NCI-H226 (cell line): ENCODE measurements around the gene CASP5.
"Not testable (repeated sequence)": the region's sequence is repeated elsewhere in the genome, so short reads cannot be mapped to it uniquely, and the experiment has no call there.

Experiments used
- DNase-seq: peaks from one replicate; pipeline ENCODE4 v3.0.0-alpha.2; 2015

CASP5 gene

DNA sequence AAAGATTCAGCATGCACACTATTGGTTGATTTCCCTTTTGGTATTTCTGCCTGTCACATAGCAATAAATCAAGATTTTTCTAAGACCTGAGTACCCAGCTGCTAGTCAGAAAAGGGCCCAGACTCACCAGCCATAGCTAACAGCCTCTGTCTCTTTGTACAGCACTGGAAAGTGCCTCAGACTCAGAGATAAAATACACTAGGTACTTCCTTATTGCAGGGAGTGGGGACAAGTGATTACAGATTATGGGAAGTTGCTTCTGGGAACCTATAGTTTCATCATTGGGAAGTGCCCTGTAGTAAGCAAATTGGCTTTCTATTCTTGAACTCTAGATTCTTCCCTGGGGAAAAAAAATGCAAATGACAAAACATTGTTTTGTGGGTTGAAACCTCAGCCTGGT lies at the start of gene CASP5:
TSS of gene CASP5 (minus strand) at position 166 of the 400 bp plus-strand sequence. CDS start at position 134, 32 bp downstream.
- DNase-seq, result no peak

DNA sequence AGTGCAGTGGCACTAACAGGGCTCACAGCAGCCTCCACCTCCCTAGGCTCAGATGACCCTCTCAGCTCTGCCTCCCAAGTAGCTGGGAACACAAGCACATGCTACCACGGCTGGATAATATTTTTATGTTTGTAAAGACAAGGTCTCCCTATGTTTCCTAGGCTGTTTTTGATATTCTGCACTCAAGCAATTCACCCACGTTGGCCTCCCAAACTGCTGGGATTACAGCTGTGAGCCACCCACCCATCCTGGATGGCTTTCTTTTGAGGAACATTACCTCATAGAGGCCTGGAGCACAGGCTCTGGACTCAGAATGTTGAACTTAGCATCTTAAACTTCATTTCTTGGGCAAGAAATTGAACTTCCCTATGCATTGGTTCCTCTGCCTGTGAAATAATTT lies 49.1 kb upstream of the CASP5 start:
- not testable (repeated sequence) for DNase-seq

DNA sequence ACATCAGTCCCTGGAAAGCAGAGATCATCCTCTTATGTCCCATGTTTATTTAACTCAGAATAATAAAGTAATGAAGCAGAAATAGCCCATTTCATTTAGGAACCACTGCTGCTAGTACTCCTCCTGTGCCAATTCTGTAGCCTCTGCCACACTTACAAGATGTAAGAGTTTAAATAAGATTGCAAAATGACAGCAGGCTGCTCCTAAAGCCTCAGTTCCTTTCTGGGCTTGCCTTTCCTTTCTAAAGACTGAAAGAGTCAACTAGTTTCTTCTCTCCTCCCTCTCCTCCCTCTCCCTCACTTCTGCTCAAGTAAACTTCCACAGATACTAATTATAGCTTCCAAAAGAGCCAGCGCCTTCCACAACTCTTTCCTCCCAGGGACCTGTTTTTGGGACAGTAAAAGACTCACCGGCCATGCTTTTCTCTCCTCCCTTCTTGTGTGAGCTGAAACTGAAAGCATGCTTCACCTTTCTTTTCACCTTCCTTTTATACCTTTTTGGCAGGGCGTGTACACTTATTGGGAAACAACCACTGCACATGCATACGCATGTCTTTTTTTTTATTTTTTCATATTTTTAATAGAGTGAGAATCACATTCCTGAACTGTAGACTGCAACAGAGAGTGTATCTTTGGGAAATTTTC lies 48.2 kb upstream of the CASP5 start:
- no peak for DNase-seq

DNA sequence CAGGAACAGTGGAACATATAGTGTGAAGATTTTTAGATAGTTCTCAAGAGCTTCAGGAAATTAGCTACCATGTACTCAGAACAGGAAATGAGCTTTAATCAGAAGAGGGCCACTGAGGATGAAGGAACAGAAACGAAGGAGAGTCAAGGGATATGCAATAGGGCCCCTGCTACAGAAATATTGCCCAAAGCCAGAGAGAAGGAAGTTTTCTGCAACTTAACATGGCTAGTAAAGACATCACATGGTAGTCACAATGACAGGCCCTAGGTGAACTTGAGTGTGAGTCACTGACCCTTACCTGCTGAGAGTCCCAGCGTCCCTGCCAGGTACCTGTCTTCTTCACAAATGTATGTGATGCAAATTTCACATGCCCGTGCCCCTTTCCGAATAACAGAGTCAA lies 47.3 kb upstream of the CASP5 start:
- no peak for DNase-seq

DNA sequence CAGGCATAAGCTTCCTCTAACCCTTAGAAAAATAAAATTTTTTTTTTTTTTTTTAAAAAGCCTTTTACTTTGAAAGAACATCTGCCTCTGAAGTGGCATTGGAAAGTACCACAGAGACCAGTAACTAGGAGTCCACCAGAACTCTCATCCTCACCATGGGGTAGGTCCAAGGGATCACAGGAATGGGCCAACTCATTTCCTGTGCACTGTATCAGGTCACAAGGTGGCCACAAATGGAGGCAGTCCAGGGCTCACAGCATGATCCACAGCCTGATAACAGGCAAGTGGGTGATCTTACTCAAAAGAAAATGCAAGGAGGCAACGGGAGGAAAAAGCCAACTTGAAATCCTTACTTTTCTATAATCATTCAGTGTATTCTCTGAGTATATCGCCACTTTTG lies 46.8 kb upstream of the CASP5 start:
- DNase-seq, result not testable (repeated sequence)

DNA sequence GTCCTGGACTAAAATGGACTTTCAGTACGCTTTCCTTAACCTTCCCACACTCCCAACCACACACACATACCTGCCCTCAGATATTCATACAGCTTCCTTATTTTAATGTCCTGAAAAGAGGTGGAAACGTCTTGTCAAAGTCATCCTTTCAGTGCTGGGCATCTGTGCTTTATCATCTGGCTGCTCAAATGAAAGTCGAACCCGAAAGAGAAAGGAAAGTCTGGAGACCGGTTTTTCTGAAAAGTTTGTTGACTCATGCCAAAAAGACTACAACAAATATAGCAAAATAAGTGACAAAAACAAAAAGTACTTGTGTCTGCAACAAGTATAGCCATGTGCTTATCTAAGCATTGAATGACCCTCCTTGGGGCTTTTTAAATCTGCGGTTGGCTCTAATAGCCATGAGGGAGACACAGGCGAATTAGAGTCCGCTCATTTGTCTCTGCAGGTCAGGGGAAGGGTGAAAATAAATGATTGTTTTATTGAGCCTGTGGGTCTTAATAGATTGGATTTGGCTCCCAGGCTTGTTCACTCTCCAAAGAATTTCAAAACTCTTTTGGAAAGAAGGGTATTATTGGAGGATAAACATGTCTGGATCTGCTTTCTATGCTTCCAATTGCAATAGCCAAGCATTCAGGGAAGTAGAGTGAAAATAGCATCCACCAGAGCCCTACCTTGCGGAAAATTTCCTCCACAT lies 40.4 kb upstream of the CASP5 start:
- not testable (repeated sequence) for DNase-seq

DNA sequence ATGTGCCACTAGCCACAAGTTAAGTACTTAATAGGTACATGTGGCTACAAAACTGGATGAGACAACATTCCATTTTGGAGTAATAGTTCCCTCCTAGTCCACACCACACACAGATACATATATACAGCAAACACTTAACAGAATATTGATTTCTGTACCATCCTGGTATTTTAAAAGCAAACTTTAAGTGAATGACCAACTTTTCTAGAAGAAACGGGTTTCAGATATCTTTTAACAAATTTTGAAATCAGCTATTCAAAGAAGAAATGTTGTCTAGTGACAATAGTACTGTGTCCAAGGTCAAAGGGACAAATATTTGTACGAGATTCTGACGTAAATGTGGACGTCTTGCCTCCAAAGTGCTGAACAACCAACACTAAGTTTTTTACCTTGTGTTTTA lies 34.5 kb upstream of the CASP5 start:
- no peak for DNase-seq

DNA sequence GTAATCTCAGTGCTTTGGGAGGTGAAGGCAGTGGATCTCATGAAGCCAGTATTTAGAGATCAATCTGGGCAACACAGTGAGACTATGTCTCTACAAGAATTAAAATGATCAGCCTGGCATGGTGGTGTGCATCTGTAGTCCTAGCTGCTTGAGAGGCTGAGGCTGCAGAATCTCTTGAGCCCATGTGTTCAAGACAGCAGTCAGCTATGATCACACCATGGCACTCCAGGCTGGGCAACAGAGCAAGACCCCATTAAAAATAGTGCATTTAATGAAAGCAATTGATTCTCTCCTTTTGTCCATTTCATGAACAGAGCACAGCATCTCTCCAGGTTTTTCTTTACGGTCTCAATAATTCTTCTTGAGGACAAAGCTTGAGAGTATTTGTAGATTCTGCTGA lies 33.5 kb upstream of the CASP5 start:
- DNase-seq, result no peak

DNA sequence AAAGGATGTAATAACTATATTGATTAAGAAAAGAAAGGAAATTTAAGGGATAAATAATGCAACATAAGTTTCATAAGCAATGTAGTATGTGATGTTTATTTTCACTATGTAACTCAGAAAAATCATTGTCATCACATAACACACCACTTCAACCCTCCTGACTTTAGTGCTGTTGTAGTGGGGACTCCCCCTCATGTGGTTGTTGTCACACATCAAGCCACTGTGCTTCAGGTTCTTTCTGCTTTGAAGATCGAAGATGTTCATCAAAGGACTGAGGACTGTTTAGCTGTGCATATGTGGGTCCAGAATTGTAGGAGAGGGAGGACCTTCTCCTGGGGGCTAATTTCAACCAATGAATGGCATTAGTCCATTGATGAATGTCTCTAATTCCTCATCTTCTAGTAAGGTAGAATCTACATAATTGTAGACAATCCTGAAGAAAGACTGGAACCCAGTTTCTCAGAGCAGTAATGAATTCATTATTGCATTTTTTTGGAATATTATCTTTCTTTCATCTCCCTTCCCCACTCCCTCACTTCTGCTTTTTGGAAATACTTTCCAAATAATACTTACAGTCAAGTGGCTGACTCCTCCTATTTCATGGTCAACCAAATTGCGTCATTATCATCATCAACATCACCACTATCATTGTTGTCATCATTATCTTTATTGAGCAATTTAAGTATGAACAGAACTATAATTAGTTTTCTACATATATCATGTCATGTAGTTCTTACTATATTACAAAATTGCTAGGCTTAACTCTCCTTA lies 31.9 kb upstream of the CASP5 start:
- no peak for DNase-seq

DNA sequence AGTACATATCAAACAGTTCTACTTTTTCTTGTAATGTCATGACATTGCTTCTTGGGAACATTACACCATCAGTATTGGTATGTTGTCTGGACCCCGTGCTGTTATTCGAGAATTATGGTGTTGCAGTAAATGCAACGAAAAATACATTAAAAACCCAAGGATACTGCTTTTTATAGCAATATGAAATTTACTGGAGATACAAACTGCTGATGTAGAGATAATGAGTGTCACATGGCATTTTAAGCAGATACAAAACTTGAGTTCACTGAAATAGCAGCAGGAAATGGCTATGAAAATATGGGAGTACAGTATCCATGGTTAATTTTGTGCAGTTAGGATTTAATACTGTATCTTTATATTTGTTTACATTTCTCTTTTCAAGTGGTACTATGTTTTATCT lies 29.5 kb upstream of the CASP5 start:
- DNase-seq, result no peak

DNA sequence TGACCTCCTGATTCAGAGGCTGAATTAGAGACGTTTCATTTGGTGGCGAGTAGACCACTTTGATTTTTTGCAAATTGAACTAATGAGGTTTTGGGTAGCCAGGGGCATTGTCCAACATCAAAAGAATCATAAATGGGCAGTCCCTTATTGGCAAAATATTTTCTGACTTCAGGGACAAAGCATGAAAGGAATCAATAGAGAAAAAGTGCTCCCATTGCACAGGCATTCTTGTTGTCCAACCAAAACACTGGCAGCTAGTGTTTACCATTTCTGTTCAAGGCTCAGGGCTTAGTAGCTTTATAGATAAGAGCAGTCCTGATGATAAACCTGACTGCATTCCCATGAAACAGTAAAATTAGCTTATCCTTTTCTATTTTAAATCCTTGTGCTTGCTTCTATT lies 28.6 kb upstream of the CASP5 start:
- DNase-seq, result no peak

DNA sequence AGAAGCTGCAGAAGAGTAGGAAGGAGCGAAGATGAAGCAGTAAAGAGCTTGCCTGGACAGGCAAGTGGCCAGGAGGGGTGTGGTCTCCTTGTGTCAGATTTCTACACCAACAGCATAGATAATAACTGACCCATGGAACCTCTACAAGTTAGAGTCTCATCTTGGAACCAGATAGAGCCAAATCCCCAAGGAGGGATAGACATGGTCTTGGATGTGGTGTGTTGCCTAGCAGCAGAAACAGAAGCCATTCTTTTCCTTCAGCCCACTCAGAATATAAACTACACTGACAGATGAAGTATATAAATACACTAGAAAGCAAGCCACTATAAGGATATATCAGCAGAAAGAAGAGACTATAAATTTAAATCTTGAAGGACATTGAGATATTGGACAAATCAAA lies 26.5 kb upstream of the CASP5 start:
- DNase-seq, result no peak

DNA sequence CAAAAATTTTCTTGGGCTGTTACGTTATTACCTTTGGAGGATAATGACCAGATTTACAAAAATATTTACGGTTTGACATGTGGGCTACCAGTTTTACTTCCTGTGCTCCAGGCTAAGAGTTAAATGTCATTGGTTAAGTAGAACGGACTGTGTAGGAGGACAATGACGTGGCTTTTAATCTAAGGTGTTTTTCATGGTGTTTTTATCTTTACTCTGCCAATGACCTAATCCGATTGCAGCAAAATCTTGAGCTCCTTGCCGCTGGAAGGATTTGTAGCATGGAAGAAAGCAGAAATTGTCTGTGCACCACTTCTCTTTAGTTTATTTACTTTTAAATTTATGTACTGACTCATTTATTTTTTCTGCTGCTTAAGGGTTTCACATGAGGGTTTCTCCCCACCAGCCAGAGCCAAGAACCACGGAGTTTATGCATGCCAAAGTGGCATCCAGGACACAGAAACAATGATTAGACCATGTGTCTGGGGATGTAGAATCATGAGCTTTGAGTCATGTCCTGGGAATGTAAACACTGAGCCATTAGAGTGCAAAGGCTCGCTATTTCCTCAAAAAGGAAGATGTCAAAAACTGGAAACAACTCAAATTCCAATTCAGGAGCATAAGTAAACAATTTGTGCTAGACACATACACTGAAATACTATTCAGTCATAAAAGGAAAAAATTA lies 24.1 kb upstream of the CASP5 start:
- DNase-seq, result peak; percentile 93

DNA sequence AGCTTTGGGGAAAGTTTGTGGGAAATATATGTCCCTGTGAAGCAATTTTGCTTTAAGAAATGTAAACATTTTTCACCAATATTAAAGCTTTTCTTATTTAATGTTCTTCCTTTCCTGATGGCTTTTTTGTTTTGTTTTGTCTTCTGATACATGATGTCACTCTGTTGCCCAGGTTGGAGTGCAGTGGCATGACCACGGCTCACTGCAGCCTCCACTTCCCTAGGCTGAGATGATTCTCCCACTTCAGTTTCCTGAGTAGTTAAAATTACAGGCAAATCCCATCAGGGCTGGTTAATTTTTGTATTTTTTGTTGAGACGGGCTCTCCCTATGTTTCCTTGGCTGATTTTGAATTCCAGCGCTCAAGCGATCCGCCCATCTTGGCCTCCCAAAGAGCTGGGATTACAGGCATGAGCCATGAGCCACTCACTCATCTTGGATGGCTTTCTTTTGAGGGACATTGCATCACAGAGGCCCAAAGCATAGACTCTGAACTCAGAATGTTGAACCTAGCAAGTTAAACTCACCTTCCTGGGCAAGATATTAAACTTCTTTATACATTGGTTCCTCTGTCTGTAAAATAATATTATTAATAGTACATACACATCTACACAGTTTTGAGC lies 22.8 kb upstream of the CASP5 start:
- no peak for DNase-seq

DNA sequence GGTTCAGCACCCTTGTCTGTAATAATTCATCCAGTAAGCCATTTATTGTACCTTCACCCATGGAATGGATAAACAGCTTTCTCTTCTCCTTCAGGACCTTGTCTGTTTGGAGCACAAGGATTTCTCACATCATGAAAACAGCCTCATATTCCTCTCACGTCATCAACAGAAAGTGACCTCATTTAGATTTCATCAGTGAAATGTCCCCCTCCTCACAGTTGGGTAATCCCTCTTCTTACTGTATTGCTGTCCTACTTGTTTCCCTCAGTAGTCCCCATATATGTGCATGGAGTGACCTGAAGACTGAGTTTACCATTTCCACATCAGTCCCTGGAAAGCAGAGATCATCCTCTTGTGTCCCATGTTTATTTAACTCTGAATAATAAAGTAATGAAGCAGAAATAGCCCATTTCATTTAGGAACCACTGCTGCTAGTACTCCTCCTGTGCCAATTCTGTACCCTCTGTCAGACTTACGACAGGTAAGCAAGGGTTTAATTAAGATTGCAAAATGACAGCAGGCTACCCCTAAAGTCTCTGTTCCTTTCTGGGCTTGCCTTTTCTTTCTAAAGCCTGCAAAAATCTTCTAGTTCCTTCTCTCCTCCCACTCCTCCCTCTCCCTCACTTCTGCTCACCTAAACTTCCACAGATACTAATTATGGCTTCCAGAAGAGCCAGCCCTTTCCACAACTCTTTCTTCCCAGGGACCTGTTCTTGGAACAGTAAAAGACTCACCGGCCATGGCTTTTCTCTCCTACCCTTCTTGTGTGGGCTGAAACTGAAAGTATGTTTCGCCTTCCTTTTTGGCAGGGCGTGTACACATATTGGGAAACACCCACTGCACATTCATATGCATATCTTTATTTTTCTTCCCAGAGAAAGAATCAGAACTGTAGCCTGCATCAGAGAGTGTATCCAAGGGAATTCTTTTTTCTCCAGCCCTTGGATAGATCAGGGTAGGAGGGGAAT lies 21.9 kb upstream of the CASP5 start, which contains the start of gene CARD16:
TSS of gene CARD16 (minus strand) at position 779 of the 968 bp plus-strand sequence. CDS start at position 741, 38 bp downstream.
- DNase-seq, result peak; percentile 67

DNA sequence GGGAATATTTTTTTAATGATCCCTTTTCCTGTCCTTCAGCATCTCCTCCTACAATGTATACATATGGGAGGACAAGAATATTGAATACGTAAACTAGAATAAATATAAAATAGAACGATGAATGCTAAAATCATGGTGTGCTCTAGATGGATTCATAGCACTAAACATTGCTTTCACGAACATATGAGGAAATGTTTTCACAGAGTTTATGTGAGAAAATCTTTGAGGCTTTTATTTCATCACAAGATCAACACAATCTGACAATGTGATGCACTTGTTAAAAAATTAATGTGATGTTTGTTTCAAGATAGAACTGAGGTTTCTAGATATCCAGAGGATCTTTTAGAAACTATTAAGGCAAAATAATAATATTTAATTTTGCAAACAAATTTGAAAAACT lies 19.2 kb upstream of the CASP5 start:
- DNase-seq, result no peak

DNA sequence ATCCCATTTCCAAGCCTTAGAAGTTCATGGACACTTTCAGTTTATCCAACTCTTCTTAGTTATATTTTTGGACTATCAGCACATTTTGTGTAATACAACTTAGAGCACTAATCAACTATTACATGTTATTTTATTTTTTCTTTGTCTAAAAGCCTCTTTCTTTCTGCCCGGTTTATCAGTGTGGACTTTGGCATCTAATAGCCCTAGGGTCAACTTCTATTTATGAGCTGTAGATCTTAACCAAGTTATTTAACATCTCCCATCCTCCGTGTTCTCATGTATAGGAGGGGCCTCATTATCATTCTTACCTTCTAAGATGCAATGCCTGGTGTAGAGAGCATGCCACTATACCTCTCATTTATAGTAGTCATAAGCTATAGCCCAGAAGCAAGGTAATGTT lies 17.7 kb upstream of the CASP5 start:
- DNase-seq, result no peak

DNA sequence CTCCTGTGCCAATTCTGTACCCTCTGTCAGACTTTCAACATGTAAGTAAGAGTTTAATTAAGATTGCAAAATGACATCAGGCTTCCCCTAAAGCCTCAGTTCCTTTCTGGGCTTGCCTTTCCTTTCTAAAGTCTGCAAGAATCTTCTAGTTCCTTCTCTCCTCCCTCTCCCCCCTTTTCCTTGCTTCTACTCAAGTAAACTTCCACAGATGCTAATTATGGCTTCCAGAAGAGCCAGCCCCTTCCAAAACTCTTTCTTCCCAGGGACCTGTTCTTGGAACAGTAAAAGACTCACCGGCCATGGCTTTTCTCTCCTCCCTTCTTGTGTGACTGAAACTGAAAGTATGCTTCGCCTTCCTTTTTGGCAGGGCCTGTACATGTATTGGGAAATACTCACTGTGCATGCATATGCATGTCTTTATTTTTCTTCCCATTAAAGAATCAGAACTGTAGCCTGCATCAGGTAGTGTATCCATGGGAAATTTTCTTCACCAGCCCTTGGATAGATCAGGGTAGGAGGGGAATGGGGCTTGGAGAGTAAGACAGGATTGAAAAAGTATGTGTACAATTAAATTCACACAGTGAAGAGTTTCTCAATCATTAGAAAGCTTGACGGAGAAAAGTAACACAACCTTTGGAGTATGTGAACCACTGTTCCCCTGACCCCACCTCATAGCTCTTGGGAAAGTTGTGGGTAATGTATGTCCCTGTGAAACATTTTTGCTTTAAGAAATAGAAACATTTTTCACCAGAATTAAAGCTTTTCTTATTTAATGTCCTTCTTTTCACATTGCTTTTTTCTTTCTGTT lies 12.0 kb upstream of the CASP5 start, which contains the start of gene CASP1:
TSS of gene CASP1 (minus strand) at position 332 of the 808 bp plus-strand sequence. CDS start at position 301, 31 bp downstream.
- peak; percentile 69 for DNase-seq

DNA sequence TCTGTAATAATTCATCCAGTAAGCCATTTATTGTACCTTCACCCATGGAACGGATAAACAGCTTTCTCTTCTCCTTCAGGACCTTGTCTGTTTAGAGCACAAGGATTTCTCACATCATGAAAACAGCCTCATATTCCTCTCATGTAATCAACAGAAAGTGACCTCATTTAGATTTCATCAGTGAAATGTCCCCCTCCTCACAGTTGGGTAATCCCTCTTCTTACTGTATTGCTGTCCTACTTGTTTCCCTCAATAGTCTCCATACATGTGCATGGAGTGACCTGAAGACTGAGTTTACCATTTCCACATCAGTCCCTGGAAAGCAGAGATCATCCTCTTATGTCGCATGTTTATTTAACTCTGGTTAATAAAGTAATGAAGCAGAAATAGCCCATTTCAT lies 11.4 kb upstream of the CASP5 start:
- DNase-seq, result not testable (repeated sequence)

DNA sequence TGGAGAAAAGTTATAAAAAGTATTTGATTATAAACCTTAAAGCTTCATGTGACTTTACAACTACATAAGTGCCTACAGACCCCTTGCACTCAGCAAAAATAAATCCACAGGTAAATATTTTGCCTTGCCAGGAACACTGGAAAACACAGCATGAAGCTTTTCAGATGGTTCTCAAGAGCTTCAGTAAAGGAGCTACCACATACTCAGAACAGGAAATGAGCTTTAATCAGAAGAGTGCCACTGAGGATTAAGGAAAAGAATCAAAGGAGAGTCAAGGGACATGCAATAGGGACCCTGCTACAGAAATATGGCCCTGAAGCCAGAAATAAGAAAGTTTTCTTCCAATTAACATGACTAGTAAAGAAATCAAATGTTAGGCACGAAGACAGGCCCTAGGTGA lies 10.8 kb upstream of the CASP5 start:
- DNase-seq, result no peak

DNA sequence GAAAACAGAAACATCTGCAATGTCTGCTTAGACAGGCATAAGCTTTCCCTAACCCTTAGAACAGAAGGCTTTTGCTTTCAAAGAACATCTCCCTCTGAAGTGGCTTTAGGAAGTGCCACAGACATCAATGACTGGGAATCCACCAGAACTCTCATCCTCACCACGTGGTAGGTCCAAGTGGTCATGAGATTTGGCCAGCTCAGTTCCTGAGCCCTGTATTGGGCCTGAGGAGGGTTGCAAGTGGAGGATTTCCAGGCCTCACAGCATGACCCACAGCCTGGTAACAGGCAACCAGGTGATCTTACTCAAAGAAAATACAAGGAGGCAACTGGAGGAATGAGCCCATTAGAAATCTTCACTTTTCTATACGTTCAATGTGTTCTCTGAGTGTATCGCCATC lies 10.4 kb upstream of the CASP5 start:
- no peak for DNase-seq
